GM18951 (cell line): ENCODE results near the gene EIF2B1.
"Not testable (repeated sequence)": the region's sequence is repeated elsewhere in the genome, so short reads cannot be mapped to it uniquely, and the experiment has no call there.

Experiments
- POLR2A ChIP-seq: IDR thresholded peaks from 4 replicates; pipeline ENCODE4 v1.6.1; 2011; ENCODE audit warnings: mild to moderate bottlenecking; ENCODE audit not compliant: insufficient read length, insufficient read depth; ENCODE audit errors: extremely low read depth
- in situ Hi-C: fragments of 300-500 bp; cut with MboI; formaldehyde crosslinking; loops from one replicate; pipeline ENCODE4 v1.12.0; 2022; ENCODE audit warnings: low sequenced_read_pairs, mixed read lengths, inconsistent platforms; ENCODE audit not compliant: unreplicated experiment

The EIF2B1 gene

GRCh38 chr12:123602651-123603195 is 30.8 kb downstream of the EIF2B1 start:
- in situ Hi-C loops, result no loop called here
- TF ChIP-seq POLR2A, result no peak

GRCh38 chr12:123601602-123602489 is 31.6 kb downstream of the EIF2B1 start, which contains the start of gene DDX55:
Gene DDX55 (plus strand): TSS chr12:123602099. CDS start chr12:123602149, 50 bp downstream.
- TF ChIP-seq POLR2A, result peak; percentile 96
- in situ Hi-C loops, result no loop called here

- TF ChIP-seq POLR2A, result no peak
- in situ Hi-C loops, result loop anchor here (10.0 kb wide), 1 partner anchor 335 kb away; no protein-coding TSS in a partner anchor
Observed at GRCh38 chr12:123599721-123600120, 33.8 kb downstream of the EIF2B1 start.

- TF ChIP-seq POLR2A, result no peak
- in situ Hi-C loops, result loop anchor here (10.0 kb wide), 1 partner anchor 335 kb away; no protein-coding TSS in a partner anchor
Observed at GRCh38 chr12:123599310-123599709, 34.2 kb downstream of the EIF2B1 start.

DNA sequence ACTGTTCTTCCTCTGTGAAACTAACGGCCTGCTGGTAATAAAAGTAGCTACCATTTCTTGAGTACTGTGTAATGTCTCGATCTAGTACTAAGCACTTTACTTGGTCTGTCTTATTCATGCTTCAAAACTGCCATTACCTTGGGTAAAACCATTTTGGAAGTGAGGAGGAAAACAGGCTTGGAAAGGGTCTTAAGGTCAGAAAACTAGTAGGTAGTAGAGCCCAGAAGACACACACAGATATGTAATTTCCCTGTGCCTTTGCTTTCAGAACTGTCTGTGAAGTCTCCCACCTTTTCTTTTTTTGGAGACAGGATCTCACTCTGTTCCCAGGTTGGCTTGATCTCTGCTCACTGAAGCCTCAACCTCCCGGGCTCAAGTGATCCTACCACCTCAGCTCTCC is 35.0 kb downstream of the EIF2B1 start:
- TF ChIP-seq POLR2A, result no peak
- in situ Hi-C loops, result loop anchor here (10.0 kb wide), 1 partner anchor 334 kb away; no protein-coding TSS in a partner anchor

GRCh38 chr12:123597100-123597499 is 36.4 kb downstream of the EIF2B1 start:
- TF ChIP-seq POLR2A, result no peak
- in situ Hi-C loops, result loop anchor here (10.0 kb wide), 1 partner anchor 332 kb away; no protein-coding TSS in a partner anchor

GRCh38 chr12:123595729-123596128 is 37.8 kb downstream of the EIF2B1 start:
- in situ Hi-C loops, result loop anchor here (10.0 kb wide), 1 partner anchor 331 kb away; no protein-coding TSS in a partner anchor
- no peak for TF ChIP-seq POLR2A

GRCh38 chr12:123591702-123592481 is 41.6 kb downstream of the EIF2B1 start:
- in situ Hi-C loops, result loop anchor here (10.0 kb wide), 1 partner anchor 327 kb away; no protein-coding TSS in a partner anchor
- TF ChIP-seq POLR2A, result no peak

DNA sequence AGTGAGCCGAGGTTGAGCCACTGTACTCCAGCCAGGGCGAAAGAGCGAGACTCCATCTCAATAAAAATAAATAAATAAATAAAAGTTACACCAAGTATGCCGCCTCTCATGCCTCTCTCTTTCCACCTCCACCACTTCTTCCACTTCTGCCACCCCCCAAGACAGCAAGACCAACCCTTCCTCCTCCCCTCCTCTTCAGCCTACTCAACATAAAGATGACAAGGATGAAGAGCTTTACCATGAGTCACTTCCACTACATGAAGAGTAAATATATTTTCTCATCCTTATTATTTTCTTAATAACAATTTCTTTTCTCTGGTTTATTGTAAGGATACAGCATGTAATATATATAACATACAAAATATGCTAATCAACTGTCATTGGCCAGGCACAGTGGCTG is 52.7 kb downstream of the EIF2B1 start:
- in situ Hi-C loops, result no loop called here

DNA sequence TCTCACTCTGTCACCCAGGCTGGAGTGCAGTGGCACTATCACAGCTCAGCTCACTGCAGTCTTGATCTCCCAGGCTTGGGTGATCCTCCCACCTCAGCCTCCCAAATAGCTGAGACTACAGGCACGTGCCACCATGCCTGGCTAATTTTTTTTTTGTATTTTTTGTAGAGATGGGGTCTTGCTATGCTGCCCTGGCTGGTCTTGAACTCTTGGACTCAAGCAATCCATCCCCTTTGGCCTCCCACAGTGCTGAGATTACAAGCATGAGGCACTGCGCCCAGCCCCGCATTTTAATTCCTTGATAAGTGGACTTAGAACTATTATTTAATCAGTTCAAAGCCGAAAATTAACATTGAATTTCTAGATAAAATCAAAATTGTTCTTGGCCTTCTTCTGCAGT is 54.7 kb downstream of the EIF2B1 start:
- in situ Hi-C loops, result not testable (repeated sequence)

More for the DNA sequence above, 52.7 kb downstream of the EIF2B1 start:
- TF ChIP-seq POLR2A, result no peak

DNA sequence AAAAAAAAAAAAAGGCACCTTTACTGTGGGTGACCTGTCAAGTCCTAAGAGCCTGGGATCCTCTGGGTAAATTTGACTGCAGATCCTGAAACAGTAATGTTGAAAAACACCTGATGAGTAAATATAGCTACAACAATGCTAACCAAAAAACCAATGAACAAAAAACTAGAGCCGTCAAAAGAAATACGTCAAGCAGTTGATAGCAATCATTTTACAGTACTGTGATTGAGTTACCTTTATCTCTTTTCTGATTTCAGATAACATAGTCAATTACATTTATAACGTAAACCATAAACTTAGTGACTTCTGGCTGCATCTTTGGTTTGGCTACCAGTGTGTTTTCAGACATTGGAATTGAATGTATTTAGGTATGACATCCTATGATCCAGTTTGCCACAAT is 55.2 kb downstream of the EIF2B1 start:
- in situ Hi-C loops, result no loop called here
- TF ChIP-seq POLR2A, result no peak

GRCh38 chr12:123576611-123577010 is 56.9 kb downstream of the EIF2B1 start:
- no peak for TF ChIP-seq POLR2A
- in situ Hi-C loops, result no loop called here

DNA sequence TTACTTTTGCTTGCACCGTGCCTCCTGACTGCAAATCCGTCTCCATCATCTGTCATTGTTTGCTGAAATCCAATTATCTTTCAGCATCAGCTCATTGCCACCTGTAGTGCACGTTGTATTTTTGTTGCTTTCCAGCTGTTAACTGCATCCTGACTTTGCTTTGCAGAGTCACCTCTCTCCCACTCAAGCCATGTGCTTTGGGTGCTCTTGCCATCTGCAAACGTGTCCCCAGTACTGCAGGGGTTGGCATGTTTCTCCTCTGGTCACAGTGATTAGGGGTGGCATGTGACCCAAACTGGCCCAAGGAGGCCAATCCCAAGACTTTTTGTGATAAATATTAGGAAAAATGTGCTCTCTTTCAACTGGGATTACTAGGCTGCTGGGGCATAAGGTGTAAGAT is 59.6 kb downstream of the EIF2B1 start:
- in situ Hi-C loops, result no loop called here
- TF ChIP-seq POLR2A, result no peak
